Measurements from ENCODE around the gene TNF.

- TF ChIP-seq CTCF (IDR thresholded peaks at IDR 0.05; ENCODE audit: insufficient read depth, low read depth, low read length) (no peak), EZH2 (IDR thresholded peaks at IDR 0.05; ENCODE audit: insufficient read depth, low read length) (no peak)
Observed at GRCh38 chr6:31558318-31558625, 17.1 kb upstream of the TNF start.

All from astrocyte (in vitro differentiated cells and primary cell).